ENCODE results near the gene TP53BP1.
A peak's percentile ranks its signal among the peaks of the same experiment; 100 is the strongest.
"Not testable (repeated sequence)": the region's sequence is repeated elsewhere in the genome, so short reads cannot be mapped to it uniquely, and the experiment has no call there.

The TP53BP1 gene

GRCh38 chr15:43492673-43493601 is at the start of gene TP53BP1:
Gene TP53BP1, minus strand, starts transcription at chr15:43493156. Its CDS starts 113 bp downstream, at chr15:43493043.
- peak; percentile 97 for DNase-seq

GRCh38 chr15:43541785-43542184 is 48.8 kb upstream of the TP53BP1 start:
- DNase-seq = peak; percentile 59

GRCh38 chr15:43538091-43538490 is 45.1 kb upstream of the TP53BP1 start:
- DNase-seq = no peak

GRCh38 chr15:43534897-43535296 is 41.9 kb upstream of the TP53BP1 start:
- DNase-seq = no peak

- DNase-seq = not testable (repeated sequence)
Observed at GRCh38 chr15:43532826-43533225, 39.9 kb upstream of the TP53BP1 start.

GRCh38 chr15:43531018-43531670 is 38.2 kb upstream of the TP53BP1 start:
- no peak for DNase-seq

- no peak for DNase-seq
Observed at GRCh38 chr15:43529587-43530345, 36.8 kb upstream of the TP53BP1 start.

GRCh38 chr15:43529141-43529540 is 36.2 kb upstream of the TP53BP1 start:
- no peak for DNase-seq

- DNase-seq = no peak
Observed at GRCh38 chr15:43528542-43529007, 35.6 kb upstream of the TP53BP1 start.

GRCh38 chr15:43527802-43528541 is 35.0 kb upstream of the TP53BP1 start:
- DNase-seq = no peak

- DNase-seq = no peak
Observed at GRCh38 chr15:43527016-43527801, 34.3 kb upstream of the TP53BP1 start.

GRCh38 chr15:43526261-43526930 is 33.4 kb upstream of the TP53BP1 start:
- DNase-seq = no peak

GRCh38 chr15:43525131-43525530 is 32.2 kb upstream of the TP53BP1 start:
- DNase-seq = no peak

GRCh38 chr15:43524254-43524845 is 31.4 kb upstream of the TP53BP1 start:
- no peak for DNase-seq

- no peak for DNase-seq
Observed at GRCh38 chr15:43523646-43524045, 30.7 kb upstream of the TP53BP1 start.

- no peak for DNase-seq
Observed at GRCh38 chr15:43522247-43522646, 29.3 kb upstream of the TP53BP1 start.

GRCh38 chr15:43521419-43521818 is 28.5 kb upstream of the TP53BP1 start:
- no peak for DNase-seq

GRCh38 chr15:43520138-43520537 is 27.2 kb upstream of the TP53BP1 start:
- DNase-seq = no peak

GRCh38 chr15:43519196-43519595 is 26.2 kb upstream of the TP53BP1 start:
- no peak for DNase-seq

- DNase-seq = peak; percentile 76
Observed at GRCh38 chr15:43518197-43518761, 25.3 kb upstream of the TP53BP1 start.
